Measurements from ENCODE around the gene CSRP3.
A peak's percentile ranks its signal among the peaks of the same experiment; 100 is the strongest.

The CSRP3 gene

GRCh38 chr11:19243143-19243542 lies 41.4 kb upstream of the CSRP3 start:
- H3K4me3 ChIP-seq (ENCODE audit: low read depth, low read length) = no peak overlapping the region
- no peak for DNase-seq (ENCODE audit: low read depth)
- TF ChIP-seq CTCF (IDR thresholded peaks at IDR 0.05; ENCODE audit: control insufficient read depth, extremely low read depth, insufficient read depth) = no peak

GRCh38 chr11:19242179-19242932 lies 40.6 kb upstream of the CSRP3 start:
- no peak overlapping the region for H3K4me3 ChIP-seq (ENCODE audit: low read depth, low read length)
- no peak for TF ChIP-seq CTCF (IDR thresholded peaks at IDR 0.05; ENCODE audit: control insufficient read depth, extremely low read depth, insufficient read depth)
- no peak for DNase-seq (ENCODE audit: low read depth)

GRCh38 chr11:19241260-19242178 lies 39.7 kb upstream of the CSRP3 start:
- peak overlapping the region; percentile 78 for H3K4me3 ChIP-seq (ENCODE audit: low read depth, low read length)
- DNase-seq (ENCODE audit: low read depth) = no peak
- TF ChIP-seq CTCF (IDR thresholded peaks at IDR 0.05; ENCODE audit: control insufficient read depth, extremely low read depth, insufficient read depth) = no peak

- peak; percentile 86 for DNase-seq (ENCODE audit: low read depth)
- H3K4me3 ChIP-seq (ENCODE audit: low read depth, low read length) = peak within 1 kb of the TSS; percentile 78
- no peak for TF ChIP-seq CTCF (IDR thresholded peaks at IDR 0.05; ENCODE audit: control insufficient read depth, extremely low read depth, insufficient read depth)
Observed at GRCh38 chr11:19240420-19241259, 38.9 kb upstream of the CSRP3 start, which contains the start of gene E2F8. TSS of gene E2F8 (minus strand) at chr11:19240945. CDS start at chr11:19240121, 824 bp downstream.

GRCh38 chr11:19239039-19239438 lies 37.3 kb upstream of the CSRP3 start:
- no peak for TF ChIP-seq CTCF (IDR thresholded peaks at IDR 0.05; ENCODE audit: control insufficient read depth, extremely low read depth, insufficient read depth)
- peak overlapping the region; percentile 78 for H3K4me3 ChIP-seq (ENCODE audit: low read depth, low read length)
- no peak for DNase-seq (ENCODE audit: low read depth)

- no peak for DNase-seq (ENCODE audit: low read depth)
- TF ChIP-seq CTCF (IDR thresholded peaks at IDR 0.05; ENCODE audit: control insufficient read depth, extremely low read depth, insufficient read depth) = no peak
- H3K4me3 ChIP-seq (ENCODE audit: low read depth, low read length) = no peak overlapping the region
Observed at GRCh38 chr11:19237813-19238212, 36.0 kb upstream of the CSRP3 start.
